ENCODE measurements around the gene RARRES1.
"Not testable (repeated sequence)": the region's sequence is repeated elsewhere in the genome, so short reads cannot be mapped to it uniquely, and the experiment has no call there.

The RARRES1 gene

DNA sequence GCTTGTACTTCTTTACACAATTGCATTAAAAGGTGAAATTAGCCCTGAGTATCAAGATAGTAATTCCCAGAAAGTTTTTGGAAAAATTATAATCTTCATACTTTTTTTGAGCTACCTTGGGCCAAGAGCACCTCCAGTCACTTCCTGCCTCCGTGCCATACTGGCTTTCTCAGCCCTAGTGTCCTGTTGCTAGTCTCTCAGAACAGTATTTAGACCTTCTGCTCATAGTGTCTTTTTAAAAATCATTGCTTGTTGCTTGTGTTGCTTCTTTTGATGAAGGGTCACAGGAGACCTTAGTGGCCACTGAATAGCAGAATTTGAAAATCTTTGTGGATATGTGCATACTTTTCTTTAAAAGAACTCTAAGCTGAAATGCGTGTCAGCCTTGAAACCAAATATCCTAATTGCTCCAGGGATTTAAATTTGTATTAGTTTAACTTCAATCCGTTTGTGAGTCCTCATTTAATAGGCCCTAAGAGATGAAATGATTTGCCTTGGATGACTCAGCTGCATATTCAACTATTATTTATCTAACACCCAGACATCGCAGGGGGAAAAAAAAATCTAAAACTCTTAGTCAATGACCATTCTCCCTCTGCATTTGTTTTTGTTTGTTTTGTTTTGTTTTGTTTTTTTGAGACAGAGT lies 30.7 kb downstream of the RARRES1 start:
- in situ Hi-C loops (cut with HindIII; ENCODE audit: low sequenced_read_pairs), result loop anchor here (10.0 kb wide), 1 partner anchor 63 kb away; no protein-coding TSS in a partner anchor

DNA sequence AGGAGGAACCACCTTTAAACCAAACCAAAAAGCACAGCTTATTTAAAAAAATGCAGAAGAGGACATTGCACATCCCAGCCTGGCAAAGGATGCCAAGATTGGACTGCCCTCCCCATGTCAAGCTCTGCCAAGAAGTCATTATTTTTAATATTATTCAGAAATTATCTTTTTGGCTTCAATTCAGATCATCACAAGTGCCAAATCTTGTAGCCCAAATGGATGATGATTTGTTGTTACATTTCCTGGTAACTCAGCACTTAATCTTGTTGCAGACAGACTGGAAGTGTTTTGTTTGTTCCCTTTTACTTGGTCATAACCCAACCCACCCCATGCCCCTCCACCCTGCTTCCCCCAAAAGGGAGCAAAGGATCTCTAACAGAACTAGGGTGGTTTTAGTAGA lies 31.7 kb downstream of the RARRES1 start:
- in situ Hi-C loops (cut with HindIII; ENCODE audit: low sequenced_read_pairs), result loop anchor here (10.0 kb wide), 1 partner anchor 64 kb away; no protein-coding TSS in a partner anchor

DNA sequence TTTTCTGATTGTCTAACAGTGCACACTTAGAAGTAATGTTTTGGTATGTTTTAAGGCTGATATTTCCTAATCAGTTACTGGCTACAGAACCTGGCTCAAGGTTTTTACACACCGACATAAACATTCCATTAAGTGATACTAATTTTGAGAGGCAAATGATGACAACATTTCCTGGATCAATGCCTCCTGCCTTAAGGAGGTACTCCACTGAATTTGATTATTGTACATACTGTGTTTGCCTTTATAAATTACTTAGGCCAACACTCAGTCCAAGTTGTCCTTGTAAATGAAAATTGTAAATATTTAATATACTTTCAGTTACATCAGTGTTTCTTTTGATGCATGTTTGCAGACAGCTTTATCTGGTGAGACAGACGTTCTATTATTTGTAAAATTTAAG lies 35.6 kb downstream of the RARRES1 start:
- in situ Hi-C loops (cut with HindIII; ENCODE audit: low sequenced_read_pairs), result no loop called here

DNA sequence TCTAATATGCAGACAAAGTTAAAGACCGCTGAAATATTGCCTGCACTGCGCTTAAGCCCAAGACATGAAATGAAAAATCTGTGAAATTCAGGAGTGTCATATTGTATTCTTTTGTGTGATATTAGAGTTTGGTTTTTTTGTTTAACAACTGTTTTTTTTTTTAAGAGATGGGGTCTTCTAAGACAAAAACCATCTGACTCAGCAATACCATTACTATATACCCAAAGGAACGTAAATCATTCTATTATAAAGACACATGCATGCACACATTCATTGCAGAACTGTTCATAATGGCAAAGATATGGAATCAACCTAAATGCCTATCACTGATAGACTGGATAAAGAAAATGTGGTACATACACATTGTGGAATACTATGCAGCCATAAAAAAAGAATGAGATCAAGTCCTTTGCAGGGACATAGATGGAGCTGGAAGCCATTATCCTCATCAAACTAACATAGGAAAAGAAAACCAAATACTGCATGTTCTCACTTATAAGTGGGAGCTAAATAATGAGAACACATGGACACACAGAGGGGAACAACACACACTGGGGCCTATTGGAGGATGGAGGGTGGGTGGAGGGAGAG lies 38.3 kb downstream of the RARRES1 start:
- in situ Hi-C loops (cut with HindIII; ENCODE audit: low sequenced_read_pairs), result not testable (repeated sequence)

DNA sequence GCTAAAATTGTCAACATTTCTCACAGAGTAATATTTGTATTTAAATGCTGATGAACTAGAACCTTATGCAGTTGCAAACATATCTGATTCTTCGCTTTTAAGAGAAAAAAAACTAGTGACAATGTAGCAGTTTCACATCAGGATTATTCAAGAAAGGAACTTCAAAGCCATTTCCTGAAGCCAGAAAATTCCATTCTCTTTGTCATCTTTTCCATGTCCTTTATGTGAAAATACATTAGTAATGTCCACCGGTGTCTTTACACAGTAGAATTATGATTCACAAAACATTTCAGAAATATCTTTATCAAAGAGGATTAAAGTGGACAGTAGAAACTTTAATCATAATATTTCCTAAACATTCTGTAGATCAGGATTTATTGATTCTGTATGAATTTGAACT lies 47.1 kb downstream of the RARRES1 start:
- in situ Hi-C loops (cut with HindIII; ENCODE audit: low sequenced_read_pairs), result no loop called here

DNA sequence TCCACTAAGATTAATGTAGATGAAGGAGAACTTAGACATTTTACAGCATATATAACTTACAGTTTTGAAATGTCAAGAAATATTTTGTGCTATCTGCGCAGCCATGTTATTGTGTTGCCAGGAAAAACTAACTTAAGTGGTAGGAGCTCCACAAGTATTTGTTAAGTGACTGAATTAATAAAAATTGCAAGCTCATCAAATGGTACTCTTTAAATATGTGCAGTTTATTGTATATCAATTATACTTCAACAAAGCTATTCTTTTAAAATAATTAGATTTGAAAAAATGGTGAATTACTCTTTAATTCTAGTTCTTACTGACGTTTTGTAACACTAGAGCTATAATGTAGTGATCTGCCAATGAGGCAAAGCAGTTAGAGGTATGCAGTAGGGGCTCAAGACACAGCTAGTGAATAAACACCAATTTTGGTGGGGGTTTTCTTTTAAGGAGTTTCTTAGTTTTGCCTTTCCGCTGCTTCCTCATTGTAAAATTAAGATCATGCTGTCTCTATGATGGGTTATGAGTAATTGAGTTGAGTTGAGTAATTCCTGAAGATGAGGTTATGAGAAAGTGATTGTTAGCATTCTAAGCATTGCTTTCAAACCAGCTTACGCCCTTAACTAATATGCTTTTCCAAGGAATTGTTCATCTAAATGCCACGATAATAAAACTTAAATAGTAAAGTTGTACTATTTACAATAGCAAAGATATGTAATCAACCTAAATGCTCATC lies 48.9 kb downstream of the RARRES1 start:
- in situ Hi-C loops (cut with HindIII; ENCODE audit: low sequenced_read_pairs), result no loop called here

DNA sequence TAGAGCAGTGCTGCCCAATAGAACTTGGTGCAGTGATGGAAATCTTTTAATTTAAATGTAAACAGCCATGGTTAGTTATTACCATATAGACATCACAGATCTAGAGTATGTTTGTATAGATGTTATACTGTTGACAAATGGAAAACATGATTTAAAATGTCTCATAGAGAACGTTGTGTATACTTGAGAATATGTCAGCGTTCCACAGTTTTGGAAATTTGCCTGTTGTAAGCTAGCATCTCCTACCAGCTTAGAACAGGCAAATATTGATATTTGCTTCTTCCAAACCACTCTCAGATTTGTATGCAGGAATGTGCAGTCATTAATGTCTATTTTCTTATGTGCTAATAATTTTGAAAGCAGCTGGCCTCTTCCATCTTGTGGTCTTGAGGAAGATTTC lies 51.4 kb downstream of the RARRES1 start:
- in situ Hi-C loops (cut with HindIII; ENCODE audit: low sequenced_read_pairs), result no loop called here

DNA sequence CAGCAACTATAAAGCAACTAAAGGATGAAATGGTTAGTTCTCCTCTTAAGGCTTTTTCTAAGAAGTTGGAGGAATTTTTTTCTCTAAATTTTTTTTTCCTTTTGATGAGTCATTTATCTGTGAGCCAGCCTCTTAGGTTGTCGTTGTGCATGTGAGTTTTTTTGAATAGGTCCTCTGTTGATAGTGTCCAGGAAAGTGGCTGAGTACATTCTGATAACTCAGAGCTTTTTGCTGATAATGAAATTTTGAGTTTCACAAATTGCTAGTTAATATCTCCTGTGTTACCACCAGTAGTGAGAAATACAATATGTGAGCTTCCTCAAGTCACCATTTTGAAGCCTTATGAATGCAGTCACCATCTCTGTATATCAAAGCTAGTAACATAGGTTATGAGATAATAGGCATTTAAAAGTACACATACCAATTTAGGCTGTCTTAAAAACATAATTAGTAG lies 52.7 kb downstream of the RARRES1 start:
- in situ Hi-C loops (cut with HindIII; ENCODE audit: low sequenced_read_pairs), result loop anchor here (5.0 kb wide), 1 partner anchor 83 kb away; no protein-coding TSS in a partner anchor

DNA sequence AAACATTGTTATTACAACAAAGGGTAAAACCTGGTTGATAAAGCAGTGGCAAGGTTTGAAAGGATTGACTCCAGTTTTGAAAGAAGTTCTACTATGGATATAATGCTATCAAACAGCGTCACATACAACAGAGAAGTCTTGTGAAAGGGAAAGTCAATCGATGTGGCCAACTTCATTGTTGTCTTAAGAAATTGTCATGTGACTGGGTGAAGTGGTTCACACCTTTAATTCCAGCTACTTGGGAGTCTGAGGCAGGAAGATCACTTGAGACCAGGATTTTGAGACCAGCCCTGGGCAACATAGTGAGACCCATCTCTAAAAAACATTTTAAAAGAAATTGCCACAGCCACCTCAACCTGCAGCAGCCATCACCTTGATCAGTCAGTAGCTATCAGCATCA lies 53.6 kb downstream of the RARRES1 start:
- in situ Hi-C loops (cut with HindIII; ENCODE audit: low sequenced_read_pairs), result loop anchor here (5.0 kb wide), 1 partner anchor 84 kb away; no protein-coding TSS in a partner anchor

DNA sequence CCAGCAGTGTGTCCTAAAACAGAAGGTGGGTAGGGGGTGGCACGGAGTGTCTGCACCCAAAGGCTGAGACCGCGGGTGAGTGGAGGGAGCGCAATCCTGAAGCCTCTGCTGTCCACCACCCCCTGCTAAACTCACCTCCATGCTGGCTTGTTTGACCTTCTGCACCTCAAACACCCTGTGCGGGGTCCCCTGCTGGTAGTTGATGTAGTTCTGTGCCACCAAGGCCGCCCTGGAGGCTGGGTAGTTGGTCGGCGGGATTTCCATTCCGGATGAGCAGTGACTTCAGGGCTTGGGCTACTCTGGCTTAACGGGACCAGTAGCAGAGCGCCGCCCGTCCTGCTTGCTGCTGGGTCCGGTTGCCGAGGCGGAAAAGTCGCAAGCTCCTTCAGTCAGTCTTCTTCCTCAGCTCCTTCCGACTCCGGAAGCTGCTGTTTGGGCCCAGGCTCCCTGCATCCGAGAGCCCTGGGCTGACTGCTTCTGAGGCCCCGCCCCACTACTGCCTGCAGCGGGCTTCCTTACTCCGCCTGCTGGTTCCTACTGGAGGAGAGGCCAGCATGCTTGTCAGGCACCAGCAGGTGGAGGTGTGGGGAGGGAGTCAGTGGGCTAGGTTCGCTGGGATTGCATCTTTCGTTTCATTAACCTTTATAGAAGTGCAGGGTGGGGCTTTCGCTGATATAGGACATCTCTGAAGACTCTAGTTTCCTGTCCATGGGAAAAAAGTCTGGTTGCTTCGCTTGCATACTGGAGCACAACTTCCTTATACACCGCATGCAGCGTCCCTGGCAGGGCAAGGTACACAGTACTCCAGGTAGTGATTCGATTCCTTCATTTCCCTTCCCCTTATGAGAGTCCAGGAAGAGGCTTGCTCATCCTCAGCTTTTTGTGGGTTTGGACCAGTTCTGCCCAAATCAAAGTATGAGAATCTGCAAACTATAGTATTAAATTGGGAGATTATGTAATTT lies 59.8 kb downstream of the RARRES1 start, which contains the start of gene LXN:
TSS of gene LXN (minus strand) at position 434 of the 962 bp plus-strand sequence. CDS start at position 264, 170 bp downstream.
- in situ Hi-C loops (cut with HindIII; ENCODE audit: low sequenced_read_pairs), result no loop called here

DNA sequence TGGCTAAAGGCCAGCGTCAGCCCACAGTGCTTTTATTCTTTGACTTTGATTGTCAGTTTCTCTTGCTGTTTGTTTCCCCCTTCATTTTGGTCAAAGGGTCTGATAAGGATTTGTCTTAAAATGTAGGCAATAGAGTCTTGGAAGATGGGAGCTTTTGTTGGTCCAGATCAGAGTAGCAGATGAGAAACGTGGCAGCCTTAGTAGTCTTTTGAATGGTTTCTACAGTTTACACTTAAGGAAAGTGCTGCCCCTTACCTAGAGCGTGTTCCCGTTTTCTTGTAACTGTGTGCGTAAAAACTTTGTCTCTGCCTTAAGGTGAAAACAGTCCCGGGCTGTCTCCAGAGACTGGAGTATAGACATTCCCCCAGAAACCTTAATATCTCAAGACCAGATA lies 60.4 kb downstream of the RARRES1 start:
- in situ Hi-C loops (cut with HindIII; ENCODE audit: low sequenced_read_pairs), result no loop called here

DNA sequence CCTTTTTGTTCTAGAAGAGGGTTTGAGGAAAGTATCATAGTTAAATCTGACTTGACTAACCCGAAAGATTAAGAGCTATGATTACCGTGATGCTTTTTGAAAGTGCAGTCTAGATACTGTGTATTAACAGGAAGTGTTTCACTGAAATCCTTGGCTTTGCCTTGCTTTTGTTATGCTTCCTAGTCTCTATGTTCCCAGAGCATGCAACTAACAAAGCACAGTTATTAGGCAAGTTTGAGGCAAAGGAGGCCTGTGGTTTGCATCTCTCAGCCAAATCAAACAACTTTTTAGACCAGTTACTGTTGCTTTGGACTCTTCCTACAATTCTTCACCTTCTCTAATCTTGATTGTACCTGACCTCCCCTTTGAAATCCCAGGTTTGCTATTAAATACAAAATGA lies 63.8 kb downstream of the RARRES1 start:
- in situ Hi-C loops (cut with HindIII; ENCODE audit: low sequenced_read_pairs), result loop anchor here (5.0 kb wide), 1 partner anchor 139 kb away; no protein-coding TSS in a partner anchor

DNA sequence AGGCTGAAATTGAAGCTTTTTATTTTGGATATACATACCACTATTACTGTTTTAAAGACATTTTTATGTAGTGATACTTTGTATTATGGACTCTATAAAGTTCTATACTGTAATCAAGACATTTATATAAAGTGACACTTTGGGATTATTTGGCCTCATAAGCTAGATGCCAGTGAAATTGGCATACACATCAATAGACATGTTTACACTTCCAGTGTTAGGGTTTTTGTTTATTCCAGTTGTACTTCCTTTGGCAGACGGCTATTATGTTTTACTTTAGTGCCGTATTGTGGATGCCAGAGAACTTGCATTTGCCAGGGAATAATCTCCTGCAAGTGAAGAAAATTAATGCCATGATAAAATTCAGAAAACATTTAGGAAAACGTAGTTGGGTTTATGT lies 65.8 kb downstream of the RARRES1 start:
- in situ Hi-C loops (cut with HindIII; ENCODE audit: low sequenced_read_pairs), result loop anchor here (5.0 kb wide), 1 partner anchor 141 kb away; no protein-coding TSS in a partner anchor

DNA sequence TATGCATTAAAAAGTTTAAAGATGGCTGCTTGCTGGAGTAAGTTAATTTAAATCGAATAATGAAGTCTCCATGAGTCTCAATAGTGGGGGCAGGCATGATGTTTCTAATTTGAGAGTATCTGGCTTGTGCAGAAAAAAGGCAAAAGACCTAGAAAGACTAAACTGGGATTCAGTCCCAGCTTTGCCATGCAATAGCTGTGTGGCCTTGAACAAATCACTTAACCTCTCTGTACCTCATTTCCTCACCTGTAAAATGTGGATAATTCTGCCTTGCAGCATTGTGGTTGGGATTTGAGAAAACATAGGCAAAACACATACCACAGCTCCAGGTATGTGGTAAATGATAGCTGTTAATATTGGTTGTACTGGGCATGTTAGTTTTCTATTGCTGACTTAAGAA lies 68.4 kb downstream of the RARRES1 start:
- in situ Hi-C loops (cut with HindIII; ENCODE audit: low sequenced_read_pairs), result no loop called here

DNA sequence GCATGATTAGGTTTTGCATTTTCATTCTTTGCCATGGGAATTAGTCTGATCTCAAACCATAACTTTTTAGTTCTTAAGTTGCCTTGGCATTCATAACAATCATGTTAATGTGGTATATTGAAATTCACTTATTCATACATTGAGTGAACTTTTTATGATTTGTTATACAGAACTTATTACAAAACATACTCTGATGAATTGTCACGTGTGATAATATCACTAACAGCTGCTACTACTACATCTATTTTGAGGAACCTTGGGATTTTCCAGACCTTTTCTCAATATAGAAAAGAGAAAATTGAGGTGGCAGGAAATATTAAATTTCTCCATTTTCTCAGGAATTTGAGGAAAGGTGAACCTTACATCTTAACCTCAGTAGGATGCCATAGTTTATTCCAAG lies 69.0 kb downstream of the RARRES1 start:
- in situ Hi-C loops (cut with HindIII; ENCODE audit: low sequenced_read_pairs), result no loop called here

DNA sequence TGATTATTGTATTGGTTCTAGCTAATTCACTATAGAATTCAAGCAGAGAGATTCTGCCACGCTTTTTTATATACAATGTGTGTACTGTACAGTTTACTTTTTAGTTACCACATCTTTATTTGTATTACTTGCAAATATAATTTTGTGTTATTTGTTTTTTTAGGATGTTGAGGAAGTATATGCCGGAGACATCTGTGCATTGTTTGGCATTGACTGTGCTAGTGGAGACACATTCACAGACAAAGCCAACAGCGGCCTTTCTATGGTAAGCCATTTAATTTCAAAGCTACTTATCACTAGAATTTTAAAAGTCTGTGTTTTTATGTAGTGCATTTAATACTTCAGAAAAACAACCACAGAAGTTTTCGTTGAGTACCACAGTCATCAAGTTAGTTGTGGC lies 71.5 kb downstream of the RARRES1 start:
- in situ Hi-C loops (cut with HindIII; ENCODE audit: low sequenced_read_pairs), result no loop called here

DNA sequence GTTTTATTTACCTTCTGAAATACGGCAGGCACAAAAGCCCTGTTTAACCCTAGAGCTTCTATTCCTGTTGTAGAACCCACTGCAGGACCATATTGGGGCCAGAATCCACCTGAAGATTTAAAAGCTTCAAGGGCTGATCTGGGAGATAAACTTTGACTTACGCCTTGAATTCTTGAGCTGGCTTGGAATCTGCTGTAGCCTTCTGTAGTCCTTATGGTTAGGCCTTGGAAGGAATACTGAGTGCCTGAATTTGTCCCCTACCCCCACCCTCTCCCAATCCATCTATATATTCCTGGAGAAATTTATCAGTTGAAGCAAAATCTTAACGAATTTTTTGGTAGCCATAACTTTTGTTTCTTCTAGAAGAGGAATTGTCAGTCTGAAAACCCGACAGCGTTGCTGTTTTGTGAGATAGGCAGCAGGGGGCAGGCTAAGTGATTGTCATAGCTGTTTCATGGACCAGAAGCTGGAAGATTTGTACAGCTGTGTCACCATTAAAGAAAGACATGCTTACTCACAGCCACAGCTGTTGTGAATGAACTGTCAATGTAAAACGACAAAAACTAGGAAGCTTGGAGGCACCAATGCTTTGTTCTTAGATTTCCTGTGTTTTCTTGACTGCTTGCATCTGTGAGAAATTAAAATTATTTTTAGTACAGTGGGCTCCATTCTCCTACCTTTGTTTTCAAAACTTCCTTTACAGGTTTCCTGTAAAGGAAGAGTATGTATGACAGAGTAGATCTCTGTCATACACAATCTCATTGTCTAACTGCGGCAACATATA lies 72.6 kb downstream of the RARRES1 start:
- in situ Hi-C loops (cut with HindIII; ENCODE audit: low sequenced_read_pairs), result no loop called here

DNA sequence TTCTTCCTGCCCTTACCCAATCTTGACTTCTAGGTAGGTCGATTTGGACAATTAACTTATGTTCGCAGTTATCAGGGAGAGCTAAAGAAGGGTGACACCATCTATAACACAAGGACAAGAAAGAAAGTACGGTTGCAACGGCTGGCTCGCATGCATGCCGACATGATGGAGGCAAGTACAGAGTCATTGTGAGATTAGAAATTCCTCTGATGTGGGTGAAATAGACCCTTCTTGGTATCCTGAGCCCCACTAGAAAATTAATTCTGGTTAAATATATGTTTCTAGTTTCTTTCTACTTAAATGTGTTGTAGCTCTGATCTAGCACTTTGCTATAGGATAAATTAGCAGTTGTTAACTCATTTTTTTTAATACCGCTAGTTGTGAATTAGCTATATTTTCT lies 73.4 kb downstream of the RARRES1 start:
- in situ Hi-C loops (cut with HindIII; ENCODE audit: low sequenced_read_pairs), result no loop called here

DNA sequence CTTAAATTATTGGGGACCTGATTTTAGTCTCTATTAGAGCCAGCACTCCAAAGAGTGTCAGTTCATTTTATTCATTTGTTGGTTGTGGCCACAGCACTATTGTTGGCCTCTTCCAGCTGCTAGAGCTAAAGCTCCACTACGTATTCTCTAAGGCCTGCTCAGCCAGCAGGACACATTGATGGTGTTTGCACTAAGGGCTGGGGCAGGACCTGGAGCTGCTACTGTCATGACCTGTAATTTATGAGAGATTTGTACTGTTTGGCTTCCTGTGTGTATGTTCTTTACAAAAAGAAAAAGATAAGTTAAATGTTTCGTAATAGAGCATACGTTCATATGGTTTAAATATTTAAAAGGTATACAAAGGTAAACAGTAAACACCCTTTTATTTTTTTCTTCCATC lies 79.8 kb downstream of the RARRES1 start:
- in situ Hi-C loops (cut with HindIII; ENCODE audit: low sequenced_read_pairs), result no loop called here

DNA sequence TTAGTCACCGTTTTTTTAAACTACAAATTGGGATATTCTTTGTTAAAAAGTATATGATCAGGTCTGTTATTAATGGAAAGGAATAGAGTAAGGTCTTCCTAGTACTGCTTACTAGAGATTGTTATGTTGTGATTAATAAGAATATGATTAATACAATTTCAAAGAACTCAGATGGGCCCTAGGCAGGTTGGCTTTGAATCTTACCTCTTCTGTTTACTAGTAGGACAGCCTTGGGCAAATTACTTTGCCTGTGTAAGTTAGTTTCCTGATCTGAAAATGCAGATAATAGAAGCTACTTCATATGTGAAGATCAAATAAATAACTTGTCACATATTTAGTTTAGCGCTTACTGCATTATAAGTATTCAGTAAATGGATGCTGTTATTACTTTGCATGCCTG lies 81.1 kb downstream of the RARRES1 start:
- in situ Hi-C loops (cut with HindIII; ENCODE audit: low sequenced_read_pairs), result no loop called here
